ENCODE measurements around the gene INPP4B.

The INPP4B gene

GRCh38 chr4:142156256-142156655 is 689.8 kb downstream of the INPP4B start:
- no peak for DNase-seq (ENCODE audit: low spot score)
- FAIRE-seq = no peak

GRCh38 chr4:142155347-142155746 is 690.8 kb downstream of the INPP4B start:
- FAIRE-seq (no peak), DNase-seq (ENCODE audit: low spot score) (no peak)

GRCh38 chr4:142150483-142150882 is 695.6 kb downstream of the INPP4B start:
- no peak for FAIRE-seq
- no peak for DNase-seq (ENCODE audit: low spot score)

GRCh38 chr4:142144813-142145212 is 701.3 kb downstream of the INPP4B start:
- DNase-seq (ENCODE audit: low spot score) (no peak), FAIRE-seq (no peak)

GRCh38 chr4:142142366-142143054 is 703.6 kb downstream of the INPP4B start:
- no peak for FAIRE-seq

GRCh38 chr4:142141224-142141623 is 704.9 kb downstream of the INPP4B start:
- no peak for FAIRE-seq
- DNase-seq (ENCODE audit: low spot score) = no peak

More at GRCh38 chr4:142142366-142143054, 703.6 kb downstream of the INPP4B start:
- DNase-seq (ENCODE audit: low spot score) = no peak

- FAIRE-seq (no peak), DNase-seq (ENCODE audit: low spot score) (no peak)
Measured at GRCh38 chr4:142130666-142131065, 715.4 kb downstream of the INPP4B start.

- DNase-seq (ENCODE audit: low spot score) (no peak), FAIRE-seq (no peak)
Measured at GRCh38 chr4:142129931-142130330, 716.2 kb downstream of the INPP4B start.

- DNase-seq (ENCODE audit: low spot score) (no peak), FAIRE-seq (no peak)
Measured at GRCh38 chr4:142129473-142129872, 716.6 kb downstream of the INPP4B start.

GRCh38 chr4:142128529-142128928 is 717.6 kb downstream of the INPP4B start:
- no peak for FAIRE-seq

GRCh38 chr4:142126890-142127497 is 719.1 kb downstream of the INPP4B start:
- peak; percentile 36 for DNase-seq (ENCODE audit: low spot score)
- peak; percentile 70 for FAIRE-seq

More at GRCh38 chr4:142128529-142128928, 717.6 kb downstream of the INPP4B start:
- no peak for DNase-seq (ENCODE audit: low spot score)

GRCh38 chr4:142124874-142125273 is 721.2 kb downstream of the INPP4B start:
- DNase-seq (ENCODE audit: low spot score) = no peak
- no peak for FAIRE-seq

- no peak for DNase-seq (ENCODE audit: low spot score)
- no peak for FAIRE-seq
Measured at GRCh38 chr4:142121448-142122350, 724.4 kb downstream of the INPP4B start.

GRCh38 chr4:142120921-142121320 is 725.2 kb downstream of the INPP4B start:
- no peak for DNase-seq (ENCODE audit: low spot score)
- no peak for FAIRE-seq

- DNase-seq (ENCODE audit: low spot score) = no peak
- no peak for FAIRE-seq
Measured at GRCh38 chr4:142112451-142112850, 733.6 kb downstream of the INPP4B start.

- DNase-seq (ENCODE audit: low spot score) (no peak), FAIRE-seq (no peak)
Measured at GRCh38 chr4:142110136-142110535, 736.0 kb downstream of the INPP4B start.

GRCh38 chr4:142104041-142104440 is 742.1 kb downstream of the INPP4B start:
- FAIRE-seq = no peak
- DNase-seq (ENCODE audit: low spot score) = no peak

- no peak for FAIRE-seq
- DNase-seq (ENCODE audit: low spot score) = no peak
Measured at GRCh38 chr4:142101401-142101800, 744.7 kb downstream of the INPP4B start.

GRCh38 chr4:142100941-142101340 is 745.2 kb downstream of the INPP4B start:
- DNase-seq (ENCODE audit: low spot score) (no peak), FAIRE-seq (no peak)

GRCh38 chr4:142098900-142099545 is 747.1 kb downstream of the INPP4B start:
- DNase-seq (ENCODE audit: low spot score) (no peak), FAIRE-seq (no peak)

- no peak for DNase-seq (ENCODE audit: low spot score)
- FAIRE-seq = no peak
Measured at GRCh38 chr4:142098380-142098779, 747.7 kb downstream of the INPP4B start.

GRCh38 chr4:142097015-142097414 is 749.1 kb downstream of the INPP4B start:
- DNase-seq (ENCODE audit: low spot score) (no peak), FAIRE-seq (no peak)

Data from RCC 7860 (cell line).